Keratinocyte (primary cell): ENCODE results near the gene SNRPF.

Experiments
- EZH2 ChIP-seq: IDR thresholded peaks from one replicate; pipeline ENCODE4 v1.6.1; 2012; ENCODE audit warnings: inconsistent platforms, mild to moderate bottlenecking, low read length, moderate library complexity
- TF ChIP-seq, protein P1 (sequence below), 3 experiments: IDR thresholded peaks in 1 of 3; conservative IDR thresholded peaks in 1 of 3; optimal IDR thresholded peaks in 1 of 3; 2 replicates in 2 of 3; 3 replicates in 1 of 3; pipeline versions ENCODE3 to v1.5.1; 2011; ENCODE audit warnings: low read length in 3 of 3, mild to moderate bottlenecking in 3 of 3, moderate library complexity in 2 of 3, control low read depth in 1 of 3, inconsistent platforms in 1 of 3; ENCODE audit not compliant: insufficient read depth in 2 of 3; ENCODE audit errors: extremely low read depth in 1 of 3

- TF ChIP-seq, protein P1, sequence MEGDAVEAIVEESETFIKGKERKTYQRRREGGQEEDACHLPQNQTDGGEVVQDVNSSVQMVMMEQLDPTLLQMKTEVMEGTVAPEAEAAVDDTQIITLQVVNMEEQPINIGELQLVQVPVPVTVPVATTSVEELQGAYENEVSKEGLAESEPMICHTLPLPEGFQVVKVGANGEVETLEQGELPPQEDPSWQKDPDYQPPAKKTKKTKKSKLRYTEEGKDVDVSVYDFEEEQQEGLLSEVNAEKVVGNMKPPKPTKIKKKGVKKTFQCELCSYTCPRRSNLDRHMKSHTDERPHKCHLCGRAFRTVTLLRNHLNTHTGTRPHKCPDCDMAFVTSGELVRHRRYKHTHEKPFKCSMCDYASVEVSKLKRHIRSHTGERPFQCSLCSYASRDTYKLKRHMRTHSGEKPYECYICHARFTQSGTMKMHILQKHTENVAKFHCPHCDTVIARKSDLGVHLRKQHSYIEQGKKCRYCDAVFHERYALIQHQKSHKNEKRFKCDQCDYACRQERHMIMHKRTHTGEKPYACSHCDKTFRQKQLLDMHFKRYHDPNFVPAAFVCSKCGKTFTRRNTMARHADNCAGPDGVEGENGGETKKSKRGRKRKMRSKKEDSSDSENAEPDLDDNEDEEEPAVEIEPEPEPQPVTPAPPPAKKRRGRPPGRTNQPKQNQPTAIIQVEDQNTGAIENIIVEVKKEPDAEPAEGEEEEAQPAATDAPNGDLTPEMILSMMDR (optimal IDR thresholded peaks at IDR 0.05 in 1 of 3, IDR thresholded peaks at IDR 0.05 in 1 of 3, conservative IDR thresholded peaks at IDR 0.05 in 1 of 3; ENCODE audit: extremely low read depth in 1 of 3, insufficient read depth in 2 of 3, low read length in 3 of 3), result no peak
- TF ChIP-seq EZH2, result no peak
These were observed 24.1 kb downstream of the SNRPF start for GRCh38 chr12:95882873-95883272.
